ENCODE data around the gene SKAP1.

DNA sequence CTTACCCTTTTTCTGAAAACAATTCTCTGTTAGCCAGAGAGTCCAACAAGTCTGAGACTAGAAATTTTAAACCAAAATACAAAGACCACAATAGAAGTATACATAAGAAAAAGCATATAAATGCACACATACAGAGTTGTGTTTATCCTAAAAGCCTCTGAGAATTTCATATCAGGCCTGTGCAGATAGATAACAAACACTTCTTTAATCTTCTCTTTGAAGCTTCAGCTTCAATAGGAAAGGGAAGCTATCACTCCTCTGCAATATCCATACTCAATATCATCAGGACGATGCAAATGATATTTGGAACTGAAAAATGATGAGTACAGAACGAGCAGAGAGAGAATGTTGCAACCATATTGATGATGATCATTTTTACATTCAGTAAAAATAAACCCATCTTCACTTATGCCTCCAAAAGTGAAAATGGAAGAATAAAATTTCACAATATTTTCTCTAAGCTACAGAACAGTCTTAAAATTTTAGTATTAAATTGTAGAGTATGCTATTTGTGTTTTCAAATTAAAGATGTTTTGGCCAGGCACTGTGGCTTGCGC is 61.6 kb downstream of the SKAP1 start:
- TF ChIP-seq CTCF (conservative IDR thresholded peaks at IDR 0.05; ENCODE audit: low read length), result no peak
- no peak for TF ChIP-seq EZH2phosphoT487 (IDR thresholded peaks at IDR 0.05; ENCODE audit: borderline replicate concordance)
